ENCODE measurements around the gene PTGFRN.

The PTGFRN gene

DNA sequence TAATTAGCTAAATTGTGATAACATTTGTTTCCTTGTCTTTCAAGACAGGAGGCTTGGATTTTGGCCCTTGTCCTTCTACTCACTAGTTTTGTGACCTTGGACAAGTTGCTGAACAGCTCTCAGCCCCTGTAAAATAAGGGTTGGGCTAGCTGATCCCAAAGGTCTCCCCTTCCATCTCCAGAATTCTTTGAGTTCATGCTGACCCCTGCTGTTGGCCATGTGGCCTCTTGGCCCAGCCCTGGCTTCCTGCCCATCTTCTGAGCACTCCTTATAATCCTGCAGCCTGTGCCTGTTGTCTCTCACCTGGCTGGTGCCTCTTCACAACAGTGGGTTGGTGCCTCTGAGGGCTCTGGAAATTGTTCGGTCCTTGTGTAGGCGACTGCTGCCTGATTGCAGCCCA lies 10.1 kb downstream of the PTGFRN start:
- H3K36me3 Mint-ChIP-seq (ENCODE audit: low read depth): peaks cover 4% of the 10 kb centered on the region
- peaks cover 3% of the 10 kb centered on the region for H3K4me1 Mint-ChIP-seq
- no peak overlapping the region for H3K4me3 Mint-ChIP-seq
- H3K27me3 Mint-ChIP-seq (ENCODE audit: low read depth): no peaks in the 10 kb centered on the region
- no peaks in the 10 kb centered on the region for H3K9me3 Mint-ChIP-seq
- no peak overlapping the region for H3K27ac Mint-ChIP-seq
- TF ChIP-seq, protein P1, sequence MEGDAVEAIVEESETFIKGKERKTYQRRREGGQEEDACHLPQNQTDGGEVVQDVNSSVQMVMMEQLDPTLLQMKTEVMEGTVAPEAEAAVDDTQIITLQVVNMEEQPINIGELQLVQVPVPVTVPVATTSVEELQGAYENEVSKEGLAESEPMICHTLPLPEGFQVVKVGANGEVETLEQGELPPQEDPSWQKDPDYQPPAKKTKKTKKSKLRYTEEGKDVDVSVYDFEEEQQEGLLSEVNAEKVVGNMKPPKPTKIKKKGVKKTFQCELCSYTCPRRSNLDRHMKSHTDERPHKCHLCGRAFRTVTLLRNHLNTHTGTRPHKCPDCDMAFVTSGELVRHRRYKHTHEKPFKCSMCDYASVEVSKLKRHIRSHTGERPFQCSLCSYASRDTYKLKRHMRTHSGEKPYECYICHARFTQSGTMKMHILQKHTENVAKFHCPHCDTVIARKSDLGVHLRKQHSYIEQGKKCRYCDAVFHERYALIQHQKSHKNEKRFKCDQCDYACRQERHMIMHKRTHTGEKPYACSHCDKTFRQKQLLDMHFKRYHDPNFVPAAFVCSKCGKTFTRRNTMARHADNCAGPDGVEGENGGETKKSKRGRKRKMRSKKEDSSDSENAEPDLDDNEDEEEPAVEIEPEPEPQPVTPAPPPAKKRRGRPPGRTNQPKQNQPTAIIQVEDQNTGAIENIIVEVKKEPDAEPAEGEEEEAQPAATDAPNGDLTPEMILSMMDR (IDR thresholded peaks at IDR 0.05; ENCODE audit: unreplicated experiment in 3 of 3): no peak

DNA sequence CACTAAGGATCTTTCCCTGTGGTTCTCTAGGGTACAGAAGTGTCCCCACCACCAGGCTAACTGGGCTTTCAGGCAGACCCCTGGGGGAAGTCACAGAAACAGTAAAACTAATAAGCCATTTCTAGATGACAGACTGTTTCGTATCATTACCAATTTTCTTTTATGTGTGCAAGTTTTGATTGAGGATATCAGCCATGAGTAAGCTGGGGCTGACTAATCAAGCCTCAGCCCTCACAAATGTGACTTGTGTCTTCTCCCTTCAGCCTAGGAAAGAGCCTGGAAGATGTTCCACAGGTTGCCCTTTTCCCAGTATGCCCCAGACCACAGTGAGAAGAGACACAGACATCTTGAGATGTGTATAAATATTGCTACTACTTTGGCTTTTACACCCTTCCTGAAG lies 10.5 kb downstream of the PTGFRN start:
- Mint-ChIP-seq H3K36me3 (ENCODE audit: low read depth) (peaks cover 4% of the 10 kb centered on the region), H3K9me3 (no peaks in the 10 kb centered on the region), H3K27ac (no peak overlapping the region), H3K4me3 (no peak overlapping the region), H3K27me3 (ENCODE audit: low read depth) (no peaks in the 10 kb centered on the region), H3K4me1 (peaks cover 3% of the 10 kb centered on the region)
- TF ChIP-seq, protein P1 (IDR thresholded peaks at IDR 0.05; ENCODE audit: unreplicated experiment in 3 of 3): no peak

DNA sequence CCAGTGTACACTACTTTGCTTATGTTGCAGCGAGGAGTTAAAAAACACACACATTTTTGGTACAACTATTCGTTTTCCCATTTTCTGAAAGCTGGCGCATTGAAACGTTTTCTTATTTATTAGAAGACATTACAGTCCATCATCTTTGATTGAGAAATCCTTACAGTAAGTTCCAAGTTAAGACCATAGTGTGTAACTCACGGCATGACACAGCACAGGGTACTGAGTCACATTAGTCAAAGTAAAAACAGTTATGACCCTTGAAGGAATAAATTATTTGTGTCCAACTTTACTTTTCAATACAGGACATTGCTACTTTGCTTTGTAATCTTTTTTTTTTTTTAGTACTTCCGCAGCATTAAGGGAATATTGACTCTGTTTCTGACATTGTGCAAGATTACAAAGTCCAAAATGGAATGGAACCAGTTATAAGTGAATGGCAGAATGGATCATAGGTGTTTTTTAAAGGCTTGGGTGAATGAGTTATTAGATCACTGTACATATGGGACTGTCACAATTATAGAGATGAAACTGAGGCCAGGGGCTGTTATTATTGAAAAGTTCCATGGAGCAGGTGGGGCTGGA lies 11.7 kb downstream of the PTGFRN start:
- H3K9me3 Mint-ChIP-seq: no peaks in the 10 kb centered on the region
- H3K27ac Mint-ChIP-seq: no peak overlapping the region
- no peaks in the 10 kb centered on the region for H3K27me3 Mint-ChIP-seq (ENCODE audit: low read depth)
- H3K4me1 Mint-ChIP-seq: peaks cover 9% of the 10 kb centered on the region
- no peak overlapping the region for H3K4me3 Mint-ChIP-seq
- peaks cover 4% of the 10 kb centered on the region for H3K36me3 Mint-ChIP-seq (ENCODE audit: low read depth)
- TF ChIP-seq, protein P1 (IDR thresholded peaks at IDR 0.05; ENCODE audit: unreplicated experiment in 3 of 3): no peak

DNA sequence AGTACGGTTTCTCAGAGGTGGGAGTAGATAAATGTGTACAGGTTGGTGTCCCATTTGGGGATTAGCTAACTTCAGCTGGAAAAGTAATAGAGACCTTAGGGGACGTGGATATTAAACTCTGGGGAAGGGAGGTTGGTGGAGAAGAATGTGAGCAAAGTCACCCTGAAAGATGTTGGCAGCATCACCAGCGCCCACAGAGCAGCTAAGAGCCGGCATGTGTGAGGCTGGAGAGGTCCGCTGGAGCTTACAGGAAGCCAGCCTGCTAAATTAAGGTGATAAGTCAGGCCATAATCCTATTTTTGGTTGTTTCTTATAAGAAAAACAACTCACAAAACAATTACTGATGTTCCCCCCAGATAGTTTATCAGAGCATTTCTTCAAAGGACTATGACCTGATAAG lies 12.2 kb downstream of the PTGFRN start:
- Mint-ChIP-seq H3K4me1 (peaks cover 9% of the 10 kb centered on the region), H3K36me3 (ENCODE audit: low read depth) (peaks cover 4% of the 10 kb centered on the region), H3K27me3 (ENCODE audit: low read depth) (no peaks in the 10 kb centered on the region), H3K27ac (no peak overlapping the region), H3K4me3 (no peak overlapping the region), H3K9me3 (no peaks in the 10 kb centered on the region)
- TF ChIP-seq, protein P1 (IDR thresholded peaks at IDR 0.05; ENCODE audit: unreplicated experiment in 3 of 3): no peak

DNA sequence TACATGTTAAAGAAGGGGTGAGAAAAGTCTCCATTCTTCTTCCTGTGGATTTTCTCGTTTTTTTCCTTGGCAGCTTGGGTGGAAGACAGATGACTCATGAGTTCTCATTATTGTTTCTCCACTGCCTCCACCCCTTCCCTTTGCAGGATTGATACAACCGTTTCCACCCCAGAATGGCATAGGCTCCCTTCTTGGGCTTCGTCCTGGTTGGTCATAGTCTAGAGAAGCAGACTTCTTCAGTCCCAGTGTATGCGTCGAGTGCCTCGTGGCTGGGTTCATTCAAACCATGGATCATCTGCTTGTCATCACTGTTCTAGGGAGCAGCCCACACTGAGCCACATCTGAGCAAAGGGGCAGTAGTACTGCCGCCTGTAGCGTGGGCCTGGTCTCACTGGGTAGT lies 13.7 kb downstream of the PTGFRN start:
- TF ChIP-seq, protein P1 (IDR thresholded peaks at IDR 0.05; ENCODE audit: unreplicated experiment in 3 of 3): no peak
- Mint-ChIP-seq H3K4me1 (peaks cover 9% of the 10 kb centered on the region), H3K36me3 (ENCODE audit: low read depth) (peaks cover 4% of the 10 kb centered on the region), H3K27me3 (ENCODE audit: low read depth) (no peaks in the 10 kb centered on the region), H3K4me3 (no peak overlapping the region), H3K9me3 (no peaks in the 10 kb centered on the region), H3K27ac (no peak overlapping the region)

DNA sequence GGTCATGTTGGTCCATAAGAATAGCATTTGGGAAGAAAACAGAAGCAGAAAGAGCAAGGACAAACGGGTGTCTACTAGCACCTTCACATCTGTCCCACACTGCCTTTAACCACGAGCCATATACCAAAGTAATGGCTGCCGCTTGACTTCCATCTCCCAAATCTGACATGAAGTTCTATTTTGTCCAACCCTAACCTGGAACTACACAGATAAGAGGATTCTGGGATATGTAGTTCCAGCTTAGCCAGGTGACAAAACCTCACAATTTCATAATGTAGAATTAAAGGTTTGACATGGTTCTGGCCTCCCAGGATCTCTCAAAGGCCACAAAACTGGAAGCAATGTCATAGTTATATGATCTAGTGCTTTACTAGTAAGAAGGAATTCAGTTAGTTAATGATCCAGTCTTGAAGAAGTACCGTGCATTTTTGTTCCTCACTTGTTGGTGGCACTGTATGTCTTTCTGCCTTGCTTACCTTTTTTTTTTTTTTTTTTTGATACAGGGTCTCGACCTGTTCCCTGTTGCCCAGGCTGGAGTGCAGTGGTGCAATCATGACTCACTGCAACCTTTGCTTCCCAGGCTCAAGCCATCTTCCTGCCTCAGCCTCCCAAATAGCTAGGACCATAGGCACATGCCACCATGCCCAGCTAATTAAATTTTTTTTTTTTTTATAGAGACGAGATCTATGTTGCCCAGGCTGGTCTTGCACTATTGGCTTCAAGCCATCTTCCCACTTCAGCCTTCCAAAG lies 17.5 kb downstream of the PTGFRN start:
- Mint-ChIP-seq H3K4me1 (peaks cover 6% of the 10 kb centered on the region), H3K27ac (no peak overlapping the region), H3K36me3 (ENCODE audit: low read depth) (peaks cover 8% of the 10 kb centered on the region), H3K27me3 (ENCODE audit: low read depth) (no peaks in the 10 kb centered on the region), H3K9me3 (no peaks in the 10 kb centered on the region), H3K4me3 (no peak overlapping the region)
- TF ChIP-seq, protein P1 (IDR thresholded peaks at IDR 0.05; ENCODE audit: unreplicated experiment in 3 of 3): no peak
